Germinal center (tissue), 1 donor: ENCODE measurements around the gene PAPPA.
A peak's percentile ranks its signal among the peaks of the same experiment; 100 is the strongest.

Source experiments
- DNase-seq: peaks from one replicate; pipeline ENCODE4 v3.0.0; 2012; ENCODE audit warnings: mixed read lengths, low spot score

The PAPPA gene

GRCh38 chr9:116387934-116388698 is 234.5 kb downstream of the PAPPA start:
- no peak for DNase-seq

GRCh38 chr9:116389541-116390302 is 236.1 kb downstream of the PAPPA start:
- DNase-seq = no peak

GRCh38 chr9:116390303-116391228 is 237.0 kb downstream of the PAPPA start:
- DNase-seq = peak; percentile 7

- no peak for DNase-seq
These were observed 237.8 kb downstream of the PAPPA start for GRCh38 chr9:116391306-116391900.

GRCh38 chr9:116393198-116393597 is 239.6 kb downstream of the PAPPA start:
- DNase-seq = no peak

GRCh38 chr9:116394070-116394469 is 240.5 kb downstream of the PAPPA start:
- no peak for DNase-seq

- no peak for DNase-seq
These were observed 241.5 kb downstream of the PAPPA start for GRCh38 chr9:116394894-116395698.

GRCh38 chr9:116395699-116396037 is 242.1 kb downstream of the PAPPA start:
- no peak for DNase-seq

- no peak for DNase-seq
These were observed 249.6 kb downstream of the PAPPA start for GRCh38 chr9:116403171-116403570.

GRCh38 chr9:116404228-116404627 is 250.6 kb downstream of the PAPPA start:
- DNase-seq = no peak

GRCh38 chr9:116405321-116405720 is 251.7 kb downstream of the PAPPA start:
- no peak for DNase-seq

GRCh38 chr9:116406469-116406868 is 252.9 kb downstream of the PAPPA start:
- DNase-seq = no peak

- DNase-seq = no peak
These were observed 255.5 kb downstream of the PAPPA start for GRCh38 chr9:116409129-116409528.

- DNase-seq = no peak
These were observed 256.0 kb downstream of the PAPPA start for GRCh38 chr9:116409638-116410037.

GRCh38 chr9:116411506-116411905 is 257.9 kb downstream of the PAPPA start:
- DNase-seq = no peak

GRCh38 chr9:116414374-116414773 is 260.8 kb downstream of the PAPPA start:
- no peak for DNase-seq

GRCh38 chr9:116416421-116416820 is 262.8 kb downstream of the PAPPA start:
- no peak for DNase-seq

GRCh38 chr9:116417464-116417863 is 263.9 kb downstream of the PAPPA start:
- DNase-seq = no peak

- DNase-seq = no peak
These were observed 265.6 kb downstream of the PAPPA start for GRCh38 chr9:116419181-116419580.

GRCh38 chr9:116420993-116421538 is 267.5 kb downstream of the PAPPA start:
- no peak for DNase-seq
